ENCODE measurements around the gene GNA15. TPM values are rescaled to one million over a fixed set of nuclear protein-coding genes. Genes with fewer than 3 reads are reported as not detected.
A peak's percentile ranks its signal among the peaks of the same experiment; 100 is the strongest.

Gene GNA15
- total and polyA plus RNA-seq, 7 experiments from 2014 or later, result 0.09 to 131 (median 3.7) TPM; not detected in 1

DNA sequence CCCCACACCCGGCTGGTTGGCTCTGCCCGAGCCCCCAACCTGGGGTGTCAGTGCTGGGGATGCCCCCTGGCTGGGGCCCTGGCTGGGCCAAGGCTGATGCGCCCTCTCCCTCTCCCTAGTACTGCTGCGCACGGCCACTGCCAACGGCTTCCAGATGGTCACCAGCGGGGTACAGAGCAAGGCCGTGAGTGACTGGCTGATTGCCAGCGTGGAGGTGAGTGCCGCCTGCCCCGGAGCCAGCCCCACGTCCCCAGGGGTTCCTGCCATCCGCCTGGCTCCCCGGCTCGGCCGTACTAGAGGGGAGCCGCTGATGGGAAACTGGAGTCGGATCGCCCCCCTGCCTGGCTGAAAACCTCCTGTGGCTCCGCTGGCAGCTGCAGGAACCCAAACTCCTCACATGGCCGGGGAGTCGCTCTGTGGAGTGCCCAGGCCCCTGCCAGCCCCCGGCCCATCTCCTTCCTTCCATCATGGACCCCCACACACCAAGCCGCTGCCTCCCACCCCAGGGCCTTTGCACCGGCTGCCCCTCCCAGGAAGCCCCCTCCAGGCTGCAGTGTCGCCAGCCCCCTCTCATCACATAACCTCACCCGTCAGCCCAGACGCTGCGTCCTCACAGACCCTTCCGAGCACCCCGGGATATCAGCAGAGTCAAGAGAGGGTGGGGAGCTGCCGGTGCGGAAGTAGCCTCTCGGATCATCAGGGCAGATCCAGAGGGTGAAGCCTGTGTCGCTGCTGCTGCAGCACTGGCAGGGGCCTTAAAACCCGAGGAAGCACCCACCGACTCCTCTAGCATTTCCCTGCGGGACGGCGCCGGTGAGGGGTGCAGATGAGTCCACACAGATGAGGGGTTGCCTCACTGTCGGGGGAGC is 60.5 kb downstream of the GNA15 start:
- H3K9me3 ChIP-seq (ENCODE audit: control insufficient read depth in 2 of 3, low read length in 3 of 3), result no peaks in the 10 kb centered on the region
- POLR2A ChIA-PET, result no interaction called here
- Mint-ChIP-seq H3K4me1 (peaks cover 0 to 5% (median 0%) of the 10 kb centered on the region in 7 donors), H3K9me3 (no peaks in the 10 kb centered on the region), H3K27ac (no peak overlapping the region), H3K4me3 (no peak overlapping the region), H3K27me3 (no peaks in the 10 kb centered on the region), H3K36me3 (peaks cover 0 to 10% (median 4%) of the 10 kb centered on the region in 5 donors)
- H3K4me3 ChIP-seq (ENCODE audit: low read length), result no peak overlapping the region
- H3K27ac ChIP-seq (ENCODE audit: low read depth, low read length), result no peak overlapping the region
- intact Hi-C loops (cut with micrococcal nuclease), result no loop called here
- DNase-seq (peak in 1 of 9 donors; percentile 5), ATAC-seq (no peak)
- CTCF ChIA-PET, result no interaction called here
- H3K27me3 ChIP-seq (ENCODE audit: control insufficient read depth in 2 of 2, insufficient read depth in 2 of 2, low read length in 2 of 2), result no peaks in the 10 kb centered on the region
- no peaks in the 10 kb centered on the region for H3K4me1 ChIP-seq (ENCODE audit: control insufficient read depth in 2 of 2, insufficient read depth in 2 of 2, low read length in 2 of 2)
- H3K36me3 ChIP-seq (ENCODE audit: control insufficient read depth in 2 of 3, insufficient read depth in 3 of 3, low read length in 3 of 3), result peaks cover 0 to 57% (median 0%) of the 10 kb centered on the region in 3 experiments

DNA sequence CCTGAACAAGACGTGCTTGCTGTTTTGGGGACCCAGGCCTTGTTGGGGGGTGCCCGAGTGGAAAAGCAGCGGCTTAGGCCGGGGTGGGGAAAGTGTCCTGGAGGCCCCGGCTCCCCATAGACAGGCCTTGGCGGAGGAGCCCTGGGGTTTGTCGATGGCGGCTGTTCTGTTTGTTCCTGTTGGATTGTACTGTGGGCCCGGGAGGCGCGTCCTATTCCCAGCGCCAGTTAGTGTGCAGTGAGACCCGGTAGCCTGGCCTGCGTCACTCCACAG is 61.0 kb downstream of the GNA15 start:
- H3K4me3 ChIP-seq (ENCODE audit: low read length), result no peak overlapping the region
- peaks cover 0 to 57% (median 0%) of the 10 kb centered on the region in 3 experiments for H3K36me3 ChIP-seq (ENCODE audit: control insufficient read depth in 2 of 3, insufficient read depth in 3 of 3, low read length in 3 of 3)
- ATAC-seq (no peak), DNase-seq (peak in 1 of 9 donors; percentile 3)
- H3K4me1 Mint-ChIP-seq, result peaks cover 0 to 2% (median 0%) of the 10 kb centered on the region in 7 donors
- peaks cover 0 to 10% (median 4%) of the 10 kb centered on the region in 5 donors for H3K36me3 Mint-ChIP-seq
- no peak overlapping the region for H3K4me3 Mint-ChIP-seq
- intact Hi-C loops (cut with micrococcal nuclease), result no loop called here
- no peaks in the 10 kb centered on the region for H3K4me1 ChIP-seq (ENCODE audit: control insufficient read depth in 2 of 2, insufficient read depth in 2 of 2, low read length in 2 of 2)
- H3K9me3 ChIP-seq (ENCODE audit: control insufficient read depth in 2 of 3, low read length in 3 of 3), result no peaks in the 10 kb centered on the region
- no peaks in the 10 kb centered on the region for H3K9me3 Mint-ChIP-seq
- H3K27ac Mint-ChIP-seq, result no peak overlapping the region
- POLR2A ChIA-PET, result no interaction called here
- no peaks in the 10 kb centered on the region for H3K27me3 ChIP-seq (ENCODE audit: control insufficient read depth in 2 of 2, insufficient read depth in 2 of 2, low read length in 2 of 2)
- H3K27me3 Mint-ChIP-seq, result no peaks in the 10 kb centered on the region
- CTCF ChIA-PET, result no interaction called here
- H3K27ac ChIP-seq (ENCODE audit: low read depth, low read length), result no peak overlapping the region

DNA sequence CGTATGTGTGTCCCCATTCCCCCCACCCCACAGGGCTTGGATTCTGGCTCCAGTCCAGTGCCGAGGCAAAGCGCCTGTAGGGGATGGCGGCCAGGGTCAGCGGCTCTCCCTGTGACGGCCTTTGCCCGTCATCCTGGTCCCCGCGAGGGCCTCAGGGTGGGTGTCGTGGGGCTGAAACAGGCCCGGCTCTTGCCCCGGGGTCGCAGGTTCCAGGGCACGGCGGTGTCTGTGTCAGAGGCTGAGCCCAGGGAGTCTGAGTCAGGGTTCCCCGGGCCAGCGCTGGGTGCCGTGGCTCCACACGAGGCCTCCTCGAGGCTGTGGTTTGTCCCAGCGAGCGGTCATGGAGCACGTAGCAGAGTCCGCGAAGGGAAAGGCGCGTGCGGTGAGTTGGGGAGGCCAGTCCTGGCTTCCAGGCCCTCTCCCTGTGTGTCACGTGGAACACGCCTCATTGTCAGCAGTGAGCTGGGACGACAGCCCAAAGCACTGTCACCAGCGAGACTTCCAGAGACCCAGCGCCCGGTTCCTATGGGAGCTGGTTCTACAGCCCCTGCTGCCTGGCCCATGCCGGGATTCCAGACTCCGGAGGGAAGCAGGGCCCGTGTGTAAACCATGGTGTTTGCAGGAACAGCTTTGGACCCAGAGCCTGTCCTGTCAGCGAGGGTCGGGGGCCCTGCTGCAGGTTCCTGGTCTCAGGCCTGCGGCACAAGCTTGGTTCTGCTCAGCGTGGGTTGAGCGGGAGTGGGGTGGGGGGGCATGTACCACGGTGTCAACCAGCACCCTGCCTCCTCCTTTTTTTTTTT is 63.3 kb downstream of the GNA15 start:
- H3K36me3 Mint-ChIP-seq, result peaks cover 0 to 6% (median 4%) of the 10 kb centered on the region in 5 donors
- H3K36me3 ChIP-seq (ENCODE audit: control insufficient read depth in 2 of 3, insufficient read depth in 3 of 3, low read length in 3 of 3), result peaks cover 0 to 65% (median 0%) of the 10 kb centered on the region in 3 experiments
- intact Hi-C loops (cut with micrococcal nuclease), result no loop called here
- H3K27ac ChIP-seq (ENCODE audit: low read depth, low read length), result no peak overlapping the region
- no peak overlapping the region for H3K27ac Mint-ChIP-seq
- no peak for ATAC-seq
- peak in 1 of 9 donors; percentile 6 for DNase-seq
- H3K4me1 ChIP-seq (ENCODE audit: control insufficient read depth in 2 of 2, insufficient read depth in 2 of 2, low read length in 2 of 2), result no peaks in the 10 kb centered on the region
- H3K27me3 Mint-ChIP-seq, result no peaks in the 10 kb centered on the region
- H3K9me3 ChIP-seq (ENCODE audit: control insufficient read depth in 2 of 3, low read length in 3 of 3), result no peaks in the 10 kb centered on the region
- no peak overlapping the region for H3K4me3 Mint-ChIP-seq
- no peaks in the 10 kb centered on the region for H3K27me3 ChIP-seq (ENCODE audit: control insufficient read depth in 2 of 2, insufficient read depth in 2 of 2, low read length in 2 of 2)
- peaks cover 0 to 1% (median 0%) of the 10 kb centered on the region in 11 donors for H3K9me3 Mint-ChIP-seq
- CTCF ChIA-PET, result no interaction called here
- no peak overlapping the region for H3K4me3 ChIP-seq (ENCODE audit: low read length)
- H3K4me1 Mint-ChIP-seq, result no peaks in the 10 kb centered on the region
- POLR2A ChIA-PET, result no interaction called here

DNA sequence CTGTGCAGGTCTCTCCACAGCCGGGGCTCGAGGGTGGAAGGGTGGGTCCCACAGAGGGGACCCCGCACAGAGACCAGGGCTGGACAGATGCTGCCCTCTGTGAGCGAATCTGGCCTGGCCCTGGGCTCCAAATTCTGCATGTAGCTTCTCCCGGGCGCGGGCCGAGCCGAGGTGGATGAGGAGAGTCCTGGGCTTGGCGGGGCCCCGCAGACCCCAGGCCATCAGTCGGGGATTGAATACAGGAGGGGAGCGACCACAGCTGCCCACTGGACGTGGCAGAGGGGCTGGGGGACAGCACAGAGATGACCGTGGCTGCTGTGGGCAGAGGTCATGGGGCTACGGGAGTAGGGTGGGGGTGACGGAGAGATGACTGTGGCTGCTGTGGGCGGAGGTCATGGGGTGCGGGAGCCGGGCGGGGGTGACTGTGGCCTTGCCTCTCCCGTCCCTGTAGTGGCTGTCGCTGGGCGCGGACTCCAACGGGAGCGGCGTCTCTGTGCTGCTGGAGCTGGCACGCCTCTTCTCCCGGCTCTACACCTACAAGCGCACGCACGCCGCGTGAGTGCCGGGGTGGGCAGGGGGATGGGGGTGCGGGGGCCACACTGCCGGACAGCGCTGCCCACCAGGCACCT is 65.4 kb downstream of the GNA15 start:
- Histone ChIP-seq H3K4me3 (ENCODE audit: low read length) (no peak overlapping the region), H3K27ac (ENCODE audit: low read depth, low read length) (no peak overlapping the region), H3K4me1 (ENCODE audit: control insufficient read depth in 2 of 2, insufficient read depth in 2 of 2, low read length in 2 of 2) (no peaks in the 10 kb centered on the region), H3K27me3 (ENCODE audit: control insufficient read depth in 2 of 2, insufficient read depth in 2 of 2, low read length in 2 of 2) (no peaks in the 10 kb centered on the region), H3K9me3 (ENCODE audit: control insufficient read depth in 2 of 3, low read length in 3 of 3) (no peaks in the 10 kb centered on the region), H3K36me3 (ENCODE audit: control insufficient read depth in 2 of 3, insufficient read depth in 3 of 3, low read length in 3 of 3) (peaks cover 0 to 67% (median 0%) of the 10 kb centered on the region in 3 experiments)
- intact Hi-C loops (cut with micrococcal nuclease), result no loop called here
- H3K4me1 Mint-ChIP-seq, result no peaks in the 10 kb centered on the region
- H3K4me3 Mint-ChIP-seq, result no peak overlapping the region
- H3K9me3 Mint-ChIP-seq, result peaks cover 0 to 1% (median 0%) of the 10 kb centered on the region in 11 donors
- CTCF ChIA-PET, result no interaction called here
- no peaks in the 10 kb centered on the region for H3K27me3 Mint-ChIP-seq
- POLR2A ChIA-PET, result no interaction called here
- no peak overlapping the region for H3K27ac Mint-ChIP-seq
- no peak for ATAC-seq
- no peak for DNase-seq
- H3K36me3 Mint-ChIP-seq, result peaks cover 0 to 4% (median 0%) of the 10 kb centered on the region in 5 donors

DNA sequence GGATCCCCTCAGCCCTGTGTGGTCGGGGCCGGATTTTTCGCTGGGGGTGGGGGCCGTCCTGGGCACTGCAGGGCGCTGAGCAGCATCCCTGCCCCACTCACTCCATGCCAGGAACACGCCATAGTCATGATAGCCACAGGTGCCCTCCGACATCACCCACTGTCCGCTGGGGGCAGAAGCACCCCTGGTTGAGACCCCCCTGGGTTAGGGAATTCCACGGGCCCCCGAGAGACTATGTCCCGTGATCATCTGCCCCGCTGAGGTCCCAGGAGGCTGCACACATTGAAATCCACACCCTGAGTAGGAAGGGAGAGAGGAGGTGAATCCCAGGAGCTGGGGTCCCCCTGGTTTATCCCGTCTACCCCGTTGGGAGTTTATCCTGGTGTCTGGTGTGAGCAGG is 66.1 kb downstream of the GNA15 start:
- H3K36me3 ChIP-seq (ENCODE audit: control insufficient read depth in 2 of 3, insufficient read depth in 3 of 3, low read length in 3 of 3), result peaks cover 0 to 67% (median 0%) of the 10 kb centered on the region in 3 experiments
- ChIA-PET CTCF (no interaction called here), POLR2A (no interaction called here)

DNA sequence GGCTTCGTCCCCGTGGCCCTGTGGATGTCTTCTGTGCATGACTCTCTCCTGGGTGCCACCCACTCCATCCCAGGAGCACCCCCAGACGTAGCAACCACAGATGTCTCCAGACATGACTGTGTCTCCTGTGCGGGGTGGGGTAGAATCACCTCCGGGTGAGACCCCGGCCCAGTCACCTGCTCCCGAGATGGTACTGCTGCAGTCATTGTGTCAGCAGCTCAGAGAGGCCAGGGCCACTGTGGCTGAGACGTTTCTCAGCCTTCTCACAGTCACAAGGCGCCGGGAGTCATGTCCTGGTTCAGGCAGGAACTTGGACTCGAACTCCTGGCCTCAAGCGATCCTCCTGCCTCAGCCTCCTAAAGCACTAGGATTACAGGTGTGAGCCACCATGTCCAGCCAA is 66.5 kb downstream of the GNA15 start:
- H3K4me1 ChIP-seq (ENCODE audit: control insufficient read depth in 2 of 2, insufficient read depth in 2 of 2, low read length in 2 of 2), result no peaks in the 10 kb centered on the region
- ChIA-PET CTCF (no interaction called here), POLR2A (no interaction called here)
- H3K27ac ChIP-seq (ENCODE audit: low read depth, low read length), result no peak overlapping the region
- ATAC-seq, result no peak
- no peak overlapping the region for H3K27ac Mint-ChIP-seq
- no peak overlapping the region for H3K4me3 Mint-ChIP-seq
- no peaks in the 10 kb centered on the region for H3K4me1 Mint-ChIP-seq
- peaks cover 0 to 4% (median 0%) of the 10 kb centered on the region in 5 donors for H3K36me3 Mint-ChIP-seq
- intact Hi-C loops (cut with micrococcal nuclease), result no loop called here
- H3K9me3 ChIP-seq (ENCODE audit: control insufficient read depth in 2 of 3, low read length in 3 of 3), result no peaks in the 10 kb centered on the region
- H3K9me3 Mint-ChIP-seq, result peaks cover 0 to 1% (median 0%) of the 10 kb centered on the region in 11 donors
- H3K27me3 Mint-ChIP-seq, result no peaks in the 10 kb centered on the region
- no peak for DNase-seq
- peaks cover 0 to 69% (median 0%) of the 10 kb centered on the region in 3 experiments for H3K36me3 ChIP-seq (ENCODE audit: control insufficient read depth in 2 of 3, insufficient read depth in 3 of 3, low read length in 3 of 3)
- no peaks in the 10 kb centered on the region for H3K27me3 ChIP-seq (ENCODE audit: control insufficient read depth in 2 of 2, insufficient read depth in 2 of 2, low read length in 2 of 2)
- no peak overlapping the region for H3K4me3 ChIP-seq (ENCODE audit: low read length)

More for the DNA sequence above, 66.1 kb downstream of the GNA15 start:
- Mint-ChIP-seq H3K9me3 (peaks cover 0 to 1% (median 0%) of the 10 kb centered on the region in 11 donors), H3K4me1 (no peaks in the 10 kb centered on the region), H3K4me3 (no peak overlapping the region), H3K27me3 (no peaks in the 10 kb centered on the region), H3K27ac (no peak overlapping the region), H3K36me3 (peaks cover 0 to 4% (median 0%) of the 10 kb centered on the region in 5 donors)
- Histone ChIP-seq H3K9me3 (ENCODE audit: control insufficient read depth in 2 of 3, low read length in 3 of 3) (no peaks in the 10 kb centered on the region), H3K27me3 (ENCODE audit: control insufficient read depth in 2 of 2, insufficient read depth in 2 of 2, low read length in 2 of 2) (no peaks in the 10 kb centered on the region), H3K4me3 (ENCODE audit: low read length) (no peak overlapping the region), H3K4me1 (ENCODE audit: control insufficient read depth in 2 of 2, insufficient read depth in 2 of 2, low read length in 2 of 2) (no peaks in the 10 kb centered on the region), H3K27ac (ENCODE audit: low read depth, low read length) (no peak overlapping the region)
- DNase-seq (no peak), ATAC-seq (no peak)
- intact Hi-C loops (cut with micrococcal nuclease), result no loop called here

All from naive thymus-derived CD4-positive, alpha-beta T cell (primary cell).